OCI-LY1 (cell line): ENCODE measurements around the gene TAS2R16.

Source experiments
- H2AFZ ChIP-seq: fragments of 200-600 bp; sonication (generic), shearing (Covaris generic); 2 replicates; pipeline ENCODE4 v1.6.0; 2014; ENCODE audit warnings: antibody characterized with exemption, mild to moderate bottlenecking, low read length
- H3F3A ChIP-seq: fragments of 200-600 bp; sonication (generic), shearing (Covaris generic); 2 replicates; pipeline ENCODE4 v1.6.0; 2014; ENCODE audit warnings: mild to moderate bottlenecking, antibody characterized with exemption, low read length, moderate library complexity; ENCODE audit not compliant: insufficient read depth
- H3K27ac ChIP-seq: fragments of 200-600 bp; sonication (generic); 2 replicates; pipeline ENCODE4 v1.5.1; 2014; ENCODE audit warnings: low read length, mixed run types, mild to moderate bottlenecking, low read depth; ENCODE audit not compliant: poor library complexity, severe bottlenecking
- H3K27me3 ChIP-seq: fragments of 200-600 bp; sonication (generic); 2 replicates; pipeline ENCODE4 v1.6.0; 2014; ENCODE audit warnings: antibody characterized with exemption, mild to moderate bottlenecking, low read length, moderate library complexity; ENCODE audit not compliant: insufficient read depth
- H3K36me3 ChIP-seq: fragments of 200-600 bp; sonication (generic); 2 replicates; pipeline ENCODE4 v1.6.1; 2014; ENCODE audit warnings: mild to moderate bottlenecking, antibody characterized with exemption, low read length, moderate library complexity, mixed read lengths; ENCODE audit not compliant: insufficient read depth
- H3K4me1 ChIP-seq: fragments of 200-600 bp; sonication (generic); 2 replicates; pipeline ENCODE4 v1.5.1; 2014; ENCODE audit warnings: mild to moderate bottlenecking, low read length, moderate library complexity; ENCODE audit not compliant: insufficient read depth, severe bottlenecking
- H3K4me2 ChIP-seq: fragments of 200-600 bp; sonication (generic), shearing (Covaris generic); 2 replicates; pipeline ENCODE4 v1.6.1; 2014; ENCODE audit warnings: low read length
- H3K4me3 ChIP-seq: fragments of 200-600 bp; sonication (generic); 2 replicates; pipeline ENCODE4 v1.5.1; 2014; ENCODE audit warnings: low read length, low read depth, mild to moderate bottlenecking, mixed read lengths; ENCODE audit not compliant: poor library complexity, severe bottlenecking
- H3K79me2 ChIP-seq: fragments of 200-600 bp; shearing (Covaris generic); 2 replicates; pipeline ENCODE4 v1.6.1; 2016; ENCODE audit warnings: mixed run types, low read length, mixed read lengths; ENCODE audit not compliant: insufficient read depth
- H3K9ac ChIP-seq: fragments of 200-600 bp; sonication (generic), shearing (Covaris generic); 2 replicates; pipeline ENCODE4 v1.6.1; 2014; ENCODE audit warnings: mild to moderate bottlenecking, low read length, mixed read lengths
- H3K9me2 ChIP-seq: fragments of 200-600 bp; sonication (generic), shearing (Covaris generic); 2 replicates; pipeline ENCODE4 v1.6.1; 2014; ENCODE audit warnings: low read depth, mild to moderate bottlenecking, low read length, mixed read lengths
- H3K9me3 ChIP-seq: fragments of 200-600 bp; shearing (Covaris generic); 2 replicates; pipeline ENCODE4 v1.6.1; 2014; ENCODE audit warnings: low read length, mixed read lengths
- H4K20me1 ChIP-seq: fragments of 200-600 bp; sonication (generic), shearing (Covaris generic); 2 replicates; pipeline ENCODE4 v1.6.0; 2016; ENCODE audit warnings: mild to moderate bottlenecking, low read length; ENCODE audit not compliant: insufficient read depth
- CTCF ChIP-seq: fragments of 200-600 bp; sonication (generic), shearing (Covaris generic); IDR thresholded peaks from 2 replicates; pipeline ENCODE4 v1.5.1; 2017; ENCODE audit warnings: mild to moderate bottlenecking, antibody characterized with exemption, low read length, moderate library complexity, mixed read lengths
- EZH2 ChIP-seq: fragments of 200-600 bp; sonication (generic), shearing (Covaris generic); IDR thresholded peaks from 2 replicates; pipeline ENCODE4 v1.8.0; 2017; ENCODE audit warnings: borderline replicate concordance, mixed run types, mild to moderate bottlenecking, antibody characterized with exemption, low read length, moderate library complexity, mixed read lengths

TAS2R16 gene

GRCh38 chr7:122949186-122949585 is 46.3 kb downstream of the TAS2R16 start:
- no peaks in the 10 kb centered on the region for H3K79me2 ChIP-seq
- no peak overlapping the region for H3K9ac ChIP-seq
- no peaks in the 10 kb centered on the region for H3F3A ChIP-seq
- no peaks in the 10 kb centered on the region for H3K9me2 ChIP-seq
- TF ChIP-seq EZH2 (no peak), CTCF (no peak)
- no peaks in the 10 kb centered on the region for H3K9me3 ChIP-seq
- H3K4me2 ChIP-seq = no peak overlapping the region
- H3K36me3 ChIP-seq = no peaks in the 10 kb centered on the region
- H3K27me3 ChIP-seq = no peaks in the 10 kb centered on the region
- H3K4me3 ChIP-seq = no peak overlapping the region
- H3K27ac ChIP-seq = no peak overlapping the region
- H2AFZ ChIP-seq = no peak overlapping the region
- H4K20me1 ChIP-seq = no peaks in the 10 kb centered on the region
- H3K4me1 ChIP-seq = no peaks in the 10 kb centered on the region
